Mesothelial cell of epicardium (in vitro differentiated cells): ENCODE results near the gene PPP2R1A. TPM values are rescaled to one million over a fixed set of nuclear protein-coding genes. Genes with fewer than 3 reads are reported as not detected.

Experiments
- DNase-seq, 2 experiments: peaks; one replicate each; pipeline ENCODE4 v3.0.0; 2021; ENCODE audit warnings: low spot score in 2 of 2; ENCODE audit not compliant: unreplicated experiment in 2 of 2
- H3K27ac Mint-ChIP-seq: 2 replicates; pipeline ENCODE4 v1.8.0; 2021; ENCODE audit warnings: mixed read lengths
- H3K27me3 Mint-ChIP-seq: 2 replicates; pipeline ENCODE4 v1.8.0; 2021; ENCODE audit warnings: low read depth, mixed read lengths
- H3K36me3 Mint-ChIP-seq: 2 replicates; pipeline ENCODE4 v1.8.0; 2021; ENCODE audit warnings: mixed read lengths
- H3K4me1 Mint-ChIP-seq: 2 replicates; pipeline ENCODE4 v1.8.0; 2021; ENCODE audit warnings: mixed read lengths
- H3K4me3 Mint-ChIP-seq: 2 replicates; pipeline ENCODE4 v1.8.0; 2021; ENCODE audit warnings: mild to moderate bottlenecking, moderate library complexity, mixed read lengths
- H3K9me3 Mint-ChIP-seq: 2 replicates; pipeline ENCODE4 v1.8.0; 2021; ENCODE audit warnings: mixed read lengths
- CTCF ChIP-seq: fragments of 200-600 bp; sonication (generic); IDR thresholded peaks from one replicate; pipeline ENCODE4 v1.5.0; 2021; ENCODE audit warnings: antibody characterized with exemption; ENCODE audit not compliant: unreplicated experiment
- microRNA-seq: library from miRNA; unstranded; fragments of <30 nt; microRNA quantifications from one replicate; pipeline ENCODE4 v1.2.0, GENCODE V29; 2021; ENCODE audit warnings: inconsistent platforms, mixed read lengths
- total RNA-seq: library from RNA; stranded (reverse); gene quantifications from 3 replicates; pipeline ENCODE4 v1.2.1, GENCODE V29; 2021

Gene PPP2R1A
- total RNA-seq, 1 donor from 2014 or later = 314 TPM

DNA sequence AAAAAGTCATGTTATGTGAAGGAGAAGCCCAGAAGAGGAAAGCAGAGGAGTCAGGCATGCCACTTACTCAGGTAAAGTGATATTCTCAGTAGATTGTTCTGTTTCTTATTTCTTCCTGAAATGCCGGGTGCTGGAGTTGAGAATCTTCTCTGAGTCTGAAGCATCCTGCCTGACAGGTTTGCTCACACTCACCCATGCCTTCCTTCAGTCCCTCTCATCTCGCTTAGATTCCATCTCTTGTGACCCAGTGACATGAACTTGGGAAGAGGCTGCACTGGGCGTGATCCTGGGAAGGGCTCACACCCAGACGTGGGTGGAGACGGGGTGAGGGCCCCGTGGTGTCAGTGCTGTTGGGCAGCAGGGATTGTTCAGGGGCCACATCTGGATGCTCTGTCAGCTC, 87.6 kb downstream of the PPP2R1A start:
- no peak for TF ChIP-seq CTCF
- Mint-ChIP-seq H3K36me3 (peaks cover 35% of the 10 kb centered on the region), H3K27ac (peak overlapping the region; percentile 91), H3K4me3 (peak overlapping the region; percentile 23), H3K9me3 (peaks cover 22% of the 10 kb centered on the region), H3K27me3 (no peaks in the 10 kb centered on the region), H3K4me1 (peaks cover 16% of the 10 kb centered on the region)
- no peak for DNase-seq

Small RNAs within 50 kb of the gene (microRNA-seq; reads per million reads assigned to microRNA genes)
- 0.88 reads per million for gene MIR6801

Other genes starting within 250 kb of the PPP2R1A start
- 14.8 to 16.9 TPM (median 15.3 TPM) in 3 replicates for gene ZNF350, start 203.2 kb upstream of the PPP2R1A start, total RNA-seq
- gene ZNF615, start 181.8 kb upstream of the PPP2R1A start, total RNA-seq = 14.3 to 17.0 TPM (median 14.6 TPM) in 3 replicates
- gene ZNF614, start 161.7 kb upstream of the PPP2R1A start, total RNA-seq = 13.9 to 16.3 TPM (median 15.8 TPM) in 3 replicates
- 23.3 to 25.9 TPM (median 23.7 TPM) in 3 replicates for gene ZNF432, start 141.2 kb upstream of the PPP2R1A start, total RNA-seq
- 36.4 to 40.5 TPM (median 37.9 TPM) in 3 replicates for gene ZNF841, start 94.3 kb upstream of the PPP2R1A start, total RNA-seq
- gene ZNF616, start 50.1 kb upstream of the PPP2R1A start, total RNA-seq = 19.1 to 21.7 TPM (median 19.8 TPM) in 3 replicates
- gene ZNF836, start 18.4 kb upstream of the PPP2R1A start, total RNA-seq = 17.4 to 21.2 TPM (median 19.1 TPM) in 3 replicates
- 26.2 to 28.8 TPM (median 26.9 TPM) in 3 replicates for gene ZNF766, start 79.5 kb downstream of the PPP2R1A start, total RNA-seq
- gene ZNF480, start 107.1 kb downstream of the PPP2R1A start, total RNA-seq = 16.3 to 18.0 TPM (median 18.0 TPM) in 3 replicates
- gene ZNF610, start 146.2 kb downstream of the PPP2R1A start, total RNA-seq = 14.2 to 16.0 TPM (median 14.2 TPM) in 3 replicates
- gene ZNF880, start 179.9 kb downstream of the PPP2R1A start, total RNA-seq = 17.4 to 18.7 TPM (median 18.7 TPM) in 3 replicates
- 10.8 to 12.7 TPM (median 11.8 TPM) in 3 replicates for gene ZNF528, start 207.8 kb downstream of the PPP2R1A start, total RNA-seq
- not detected in 3 replicates for gene ZNF534, start 239.1 kb downstream of the PPP2R1A start, total RNA-seq